Activated T-helper 17 cell treated with anti-CD3 and anti-CD28 coated beads, Interleukin-2, amount 50 U/mL, for 72 hours (primary cell): ENCODE data around the gene GALNT8. TPM values are rescaled to one million over a fixed set of nuclear protein-coding genes. Genes with fewer than 3 reads are reported as not detected.
"Not testable (repeated sequence)": the region's sequence is repeated elsewhere in the genome, so short reads cannot be mapped to it uniquely, and the experiment has no call there.

ENCODE experiments used
- ATAC-seq: fragments of 150-1000 bp; cut with Tn5 transposase; replicated peaks from 2 replicates; pipeline ENCODE4 v1.10.0; 2021; ENCODE audit warnings: mild to moderate bottlenecking, moderate library complexity
- H3K27ac Mint-ChIP-seq: one replicate; pipeline ENCODE4 v1.8.0; 2022; ENCODE audit warnings: mixed read lengths
- H3K27me3 Mint-ChIP-seq: one replicate; pipeline ENCODE4 v1.8.0; 2022; ENCODE audit warnings: mixed read lengths
- H3K36me3 Mint-ChIP-seq: one replicate; pipeline ENCODE4 v1.8.0; 2022; ENCODE audit warnings: low read depth, mild to moderate bottlenecking, mixed read lengths
- H3K4me1 Mint-ChIP-seq: one replicate; pipeline ENCODE4 v1.8.0; 2022; ENCODE audit warnings: mixed read lengths
- H3K4me3 Mint-ChIP-seq: one replicate; pipeline ENCODE4 v1.8.0; 2022; ENCODE audit warnings: mild to moderate bottlenecking, mixed read lengths
- H3K9me3 Mint-ChIP-seq: one replicate; pipeline ENCODE4 v1.8.0; 2022; ENCODE audit warnings: mixed read lengths
- total RNA-seq, 2 donors: library from RNA; stranded (reverse); gene quantifications; one replicate each; pipeline ENCODE4 v1.2.3, GENCODE V29; 2022

Gene GALNT8
- total RNA-seq, 2 donors from 2014 or later, result 0.87 to 0.89 TPM

DNA sequence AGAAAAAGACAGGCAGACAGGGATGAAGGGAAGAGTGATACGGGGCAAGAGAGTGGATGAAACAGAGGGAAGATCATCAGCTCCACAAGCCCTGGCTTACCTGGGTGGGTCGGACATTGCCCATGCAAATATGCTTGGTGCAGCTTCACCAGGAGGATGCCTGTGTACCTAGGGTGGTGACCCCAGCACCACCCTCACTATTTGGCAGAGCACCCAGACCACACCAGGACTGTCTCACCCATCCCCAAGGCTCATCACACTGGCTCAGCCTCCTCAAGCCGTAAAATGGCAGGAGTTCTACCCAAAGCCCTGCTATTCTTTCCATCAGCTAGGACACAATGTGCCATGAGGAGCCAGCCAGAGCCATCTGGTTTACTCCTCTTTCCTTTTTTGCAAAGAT is 3.0 kb downstream of the GALNT8 start:
- Mint-ChIP-seq H3K36me3 (no peaks in the 10 kb centered on the region), H3K4me1 (no peaks in the 10 kb centered on the region), H3K4me3 (no peak overlapping the region), H3K27me3 (peaks cover 27% of the 10 kb centered on the region), H3K9me3 (no peaks in the 10 kb centered on the region), H3K27ac (no peak overlapping the region)
- no peak for ATAC-seq

- no peak for ATAC-seq
- Mint-ChIP-seq H3K9me3 (no peaks in the 10 kb centered on the region), H3K4me1 (no peaks in the 10 kb centered on the region), H3K4me3 (no peak overlapping the region), H3K27ac (no peak overlapping the region), H3K27me3 (peaks cover 16% of the 10 kb centered on the region), H3K36me3 (no peaks in the 10 kb centered on the region)
These were observed 4.9 kb downstream of the GALNT8 start for GRCh38 chr12:4725057-4725456.

- no peak overlapping the region for H3K27ac Mint-ChIP-seq
- no peaks in the 10 kb centered on the region for H3K4me1 Mint-ChIP-seq
- H3K27me3 Mint-ChIP-seq, result peaks cover 14% of the 10 kb centered on the region
- no peaks in the 10 kb centered on the region for H3K36me3 Mint-ChIP-seq
- H3K4me3 Mint-ChIP-seq, result no peak overlapping the region
- no peak for ATAC-seq
- no peaks in the 10 kb centered on the region for H3K9me3 Mint-ChIP-seq
These were observed 14.6 kb downstream of the GALNT8 start for GRCh38 chr12:4734625-4735340.

DNA sequence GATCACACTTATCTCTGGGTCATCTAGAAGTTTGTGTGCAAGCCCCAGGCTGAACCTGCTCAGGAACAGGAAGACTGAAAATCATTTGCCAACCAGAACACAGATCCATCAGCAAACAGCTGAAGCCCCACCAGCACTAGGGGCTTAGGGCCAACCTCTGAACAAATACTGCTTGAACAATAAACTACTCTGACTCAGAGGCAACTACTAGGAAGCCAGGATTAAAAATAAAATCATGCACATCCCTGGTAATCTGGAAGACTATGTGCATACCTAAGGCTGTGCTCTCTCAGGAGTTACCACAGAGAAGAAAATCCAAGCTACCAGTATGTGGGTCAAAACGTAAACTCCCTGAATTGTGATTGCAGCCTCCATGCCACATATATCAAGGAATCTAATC is 15.9 kb downstream of the GALNT8 start:
- H3K9me3 Mint-ChIP-seq, result no peaks in the 10 kb centered on the region
- no peak for ATAC-seq
- H3K27ac Mint-ChIP-seq, result no peak overlapping the region

DNA sequence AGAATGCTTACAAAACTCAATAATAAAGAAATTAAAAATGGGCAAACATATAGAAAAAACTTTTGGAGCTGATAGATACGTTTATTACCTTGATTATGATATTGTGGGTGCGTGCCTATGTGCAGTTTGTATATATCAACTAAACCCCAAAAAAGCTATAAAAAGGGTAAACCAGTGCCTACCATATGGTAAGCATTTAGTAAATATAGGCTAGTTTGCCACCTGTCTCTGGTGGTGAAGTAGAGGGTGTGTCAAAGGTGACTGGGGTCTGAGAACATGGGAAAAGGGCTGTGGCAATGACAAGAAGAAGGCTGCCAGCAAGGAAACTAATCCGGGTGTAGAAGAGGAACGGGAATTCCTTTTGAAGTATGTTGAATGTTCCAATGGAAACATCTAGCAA is 18.3 kb downstream of the GALNT8 start:
- Mint-ChIP-seq H3K27ac (no peak overlapping the region), H3K27me3 (peaks cover 20% of the 10 kb centered on the region), H3K36me3 (no peaks in the 10 kb centered on the region), H3K4me3 (no peak overlapping the region), H3K4me1 (no peaks in the 10 kb centered on the region), H3K9me3 (no peaks in the 10 kb centered on the region)
- ATAC-seq, result no peak

More for the DNA sequence above, 15.9 kb downstream of the GALNT8 start:
- no peaks in the 10 kb centered on the region for H3K36me3 Mint-ChIP-seq
- H3K4me3 Mint-ChIP-seq, result no peak overlapping the region
- H3K4me1 Mint-ChIP-seq, result no peaks in the 10 kb centered on the region
- peaks cover 14% of the 10 kb centered on the region for H3K27me3 Mint-ChIP-seq

- no peak for ATAC-seq
- Mint-ChIP-seq H3K36me3 (no peaks in the 10 kb centered on the region), H3K27me3 (peaks cover 11% of the 10 kb centered on the region), H3K4me3 (no peak overlapping the region), H3K9me3 (no peaks in the 10 kb centered on the region), H3K4me1 (no peaks in the 10 kb centered on the region), H3K27ac (no peak overlapping the region)
These were observed 22.3 kb downstream of the GALNT8 start for GRCh38 chr12:4742416-4742970.

DNA sequence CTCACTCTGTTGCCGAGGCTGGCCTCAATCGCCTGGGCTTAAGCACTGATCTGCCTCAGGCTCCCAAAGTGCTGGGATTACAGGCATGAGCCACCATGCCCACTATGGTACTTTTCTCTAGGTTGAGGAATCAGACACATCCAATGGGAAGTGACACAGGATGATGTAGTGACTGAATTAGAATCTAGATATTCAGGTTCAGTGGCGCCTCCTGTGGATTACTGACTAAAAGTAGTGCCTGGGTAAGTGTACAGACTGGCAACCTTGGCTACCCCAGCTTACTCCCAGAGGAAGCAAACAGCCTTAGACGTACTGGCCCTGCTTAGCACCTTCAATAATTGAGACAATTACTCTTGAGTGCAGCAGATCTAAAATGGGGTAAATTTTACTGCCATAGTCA is 22.8 kb downstream of the GALNT8 start:
- Mint-ChIP-seq H3K9me3 (no peaks in the 10 kb centered on the region), H3K27me3 (peaks cover 11% of the 10 kb centered on the region), H3K4me1 (no peaks in the 10 kb centered on the region), H3K4me3 (no peak overlapping the region), H3K36me3 (no peaks in the 10 kb centered on the region), H3K27ac (no peak overlapping the region)
- no peak for ATAC-seq

GRCh38 chr12:4744709-4745108 is 24.5 kb downstream of the GALNT8 start:
- H3K36me3 Mint-ChIP-seq, result no peaks in the 10 kb centered on the region
- no peak for ATAC-seq
- H3K4me1 Mint-ChIP-seq, result no peaks in the 10 kb centered on the region
- H3K4me3 Mint-ChIP-seq, result no peak overlapping the region
- H3K27me3 Mint-ChIP-seq, result peaks cover 6% of the 10 kb centered on the region
- H3K9me3 Mint-ChIP-seq, result no peaks in the 10 kb centered on the region
- no peak overlapping the region for H3K27ac Mint-ChIP-seq

GRCh38 chr12:4745249-4745648 is 25.0 kb downstream of the GALNT8 start:
- H3K36me3 Mint-ChIP-seq, result no peaks in the 10 kb centered on the region
- H3K4me1 Mint-ChIP-seq, result no peaks in the 10 kb centered on the region
- H3K27me3 Mint-ChIP-seq, result peaks cover 6% of the 10 kb centered on the region
- H3K27ac Mint-ChIP-seq, result no peak overlapping the region
- no peaks in the 10 kb centered on the region for H3K9me3 Mint-ChIP-seq
- H3K4me3 Mint-ChIP-seq, result no peak overlapping the region
- no peak for ATAC-seq

GRCh38 chr12:4751654-4752053 is 31.5 kb downstream of the GALNT8 start:
- not testable (repeated sequence) for H3K27ac Mint-ChIP-seq, H3K36me3 Mint-ChIP-seq, H3K9me3 Mint-ChIP-seq, H3K4me1 Mint-ChIP-seq, H3K4me3 Mint-ChIP-seq, ATAC-seq, H3K27me3 Mint-ChIP-seq

- no peaks in the 10 kb centered on the region for H3K4me1 Mint-ChIP-seq
- peaks cover 3% of the 10 kb centered on the region for H3K27me3 Mint-ChIP-seq
- no peak overlapping the region for H3K27ac Mint-ChIP-seq
- no peaks in the 10 kb centered on the region for H3K9me3 Mint-ChIP-seq
- ATAC-seq, result no peak
- peaks cover 4% of the 10 kb centered on the region for H3K36me3 Mint-ChIP-seq
- H3K4me3 Mint-ChIP-seq, result no peak overlapping the region
These were observed 42.6 kb downstream of the GALNT8 start for GRCh38 chr12:4762773-4763172.

DNA sequence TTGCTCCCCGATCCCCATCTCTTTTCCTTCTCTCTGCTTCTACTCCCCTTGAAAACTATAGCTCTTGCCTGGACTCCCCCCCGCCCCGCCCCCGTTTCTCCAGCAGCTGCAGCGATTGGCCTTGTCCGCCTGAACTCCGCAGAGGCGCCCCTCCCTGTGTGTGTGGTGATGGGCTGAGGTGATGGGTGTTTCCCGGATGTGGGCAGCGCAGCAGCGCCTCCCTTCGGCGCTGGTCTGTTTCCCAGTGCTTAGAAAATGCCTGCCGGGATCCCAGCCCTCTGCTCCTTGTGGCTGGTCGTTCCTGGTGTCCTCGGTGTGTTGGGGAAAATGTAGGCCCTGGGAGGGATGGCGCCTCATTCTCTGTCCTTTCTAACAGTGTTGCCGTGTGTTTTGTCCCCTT is 43.3 kb downstream of the GALNT8 start:
- H3K4me3 Mint-ChIP-seq, result no peak overlapping the region
- peaks cover 3% of the 10 kb centered on the region for H3K27me3 Mint-ChIP-seq
- no peaks in the 10 kb centered on the region for H3K9me3 Mint-ChIP-seq
- H3K36me3 Mint-ChIP-seq, result peaks cover 4% of the 10 kb centered on the region
- H3K27ac Mint-ChIP-seq, result no peak overlapping the region
- no peak for ATAC-seq
- H3K4me1 Mint-ChIP-seq, result no peaks in the 10 kb centered on the region

DNA sequence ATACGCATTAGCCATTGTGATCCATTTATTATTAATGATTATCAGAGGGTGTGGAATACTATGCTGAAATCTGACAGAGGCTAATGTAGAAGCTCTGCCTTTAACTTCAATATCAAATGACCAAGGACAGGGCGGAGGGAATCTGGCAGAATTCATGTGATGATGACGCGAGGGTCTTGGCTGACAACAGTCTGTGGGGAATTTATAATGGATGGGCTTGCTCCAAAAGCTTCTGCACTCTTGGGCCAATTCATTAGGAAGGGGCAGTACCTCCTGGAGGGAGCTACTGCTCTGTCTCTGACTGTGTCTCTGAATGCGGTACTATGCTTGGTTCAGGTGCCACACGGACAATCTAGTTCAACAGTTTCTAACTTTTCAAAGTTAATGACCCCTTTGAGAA is 46.2 kb downstream of the GALNT8 start:
- ATAC-seq, result no peak
- no peaks in the 10 kb centered on the region for H3K4me1 Mint-ChIP-seq
- no peak overlapping the region for H3K4me3 Mint-ChIP-seq
- H3K27me3 Mint-ChIP-seq, result peaks cover 5% of the 10 kb centered on the region
- peaks cover 4% of the 10 kb centered on the region for H3K36me3 Mint-ChIP-seq
- H3K27ac Mint-ChIP-seq, result no peak overlapping the region
- no peaks in the 10 kb centered on the region for H3K9me3 Mint-ChIP-seq

GRCh38 chr12:4767186-4767585 is 47.0 kb downstream of the GALNT8 start:
- Mint-ChIP-seq H3K27ac (no peak overlapping the region), H3K9me3 (no peaks in the 10 kb centered on the region), H3K36me3 (peaks cover 4% of the 10 kb centered on the region), H3K27me3 (peaks cover 5% of the 10 kb centered on the region), H3K4me3 (no peak overlapping the region), H3K4me1 (no peaks in the 10 kb centered on the region)
- no peak for ATAC-seq

DNA sequence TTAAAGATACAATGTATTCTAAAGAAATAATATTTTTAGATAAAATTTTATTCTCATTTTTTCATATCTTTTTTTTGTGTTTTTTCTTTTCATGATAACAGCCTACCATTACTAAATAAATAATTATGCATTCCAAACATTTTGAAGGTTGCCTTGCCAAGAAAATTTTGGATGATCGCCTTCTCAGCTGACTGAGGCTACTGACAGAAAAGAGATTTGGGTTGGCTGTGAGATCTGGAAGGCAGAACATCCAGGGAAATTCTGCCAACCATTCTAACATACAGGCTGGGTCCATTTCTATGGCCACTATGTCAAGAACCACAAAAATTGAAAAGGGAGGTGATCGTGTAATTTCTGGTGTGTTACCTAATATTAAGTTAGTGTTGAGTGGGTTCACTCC is 48.1 kb downstream of the GALNT8 start:
- Mint-ChIP-seq H3K27ac (no peak overlapping the region), H3K27me3 (peaks cover 5% of the 10 kb centered on the region), H3K9me3 (no peaks in the 10 kb centered on the region), H3K4me1 (no peaks in the 10 kb centered on the region), H3K4me3 (no peak overlapping the region), H3K36me3 (peaks cover 4% of the 10 kb centered on the region)
- no peak for ATAC-seq
